Stomach (tissue), 9 donors: ENCODE measurements around the gene DPF3. TPM values are rescaled to one million over a fixed set of nuclear protein-coding genes. Genes with fewer than 3 reads are reported as not detected.
A peak's percentile ranks its signal among the peaks of the same experiment; 100 is the strongest.

Experiments
- DNase-seq, 2 donors: peaks; one replicate each; pipeline versions ENCODE4 v3.0.0 to v3.0.0-alpha.2; 2013 to 2019
- H3K27ac ChIP-seq, 5 donors: fragments of 200-600 bp in 4 of 5; sonication (generic) in 4 of 5; one replicate each; pipeline ENCODE4 v1.5.1; 2013 to 2019; ENCODE audit warnings: mild to moderate bottlenecking in 1 of 5, moderate library complexity in 1 of 5
- H3K27me3 ChIP-seq, 3 donors: fragments of 200-600 bp; sonication (generic); one replicate each; pipeline ENCODE4 v1.5.1; 2017 to 2019; ENCODE audit warnings: mixed run types in 1 of 3
- H3K36me3 ChIP-seq, 4 donors: fragments of 200-600 bp; sonication (generic); 1 replicate in 3 of 4; 2 replicates in 1 of 4; pipeline ENCODE4 v1.5.1; 2016 to 2019
- H3K4me1 ChIP-seq, 4 donors: fragments of 200-600 bp; sonication (generic); one replicate each; pipeline ENCODE4 v1.5.1; 2016 to 2019
- H3K4me3 ChIP-seq, 4 donors: fragments of 200-600 bp; sonication (generic) in 3 of 4; one replicate each; pipeline ENCODE4 v1.5.1; 2016 to 2019; ENCODE audit warnings: mild to moderate bottlenecking in 1 of 4
- H3K9me3 ChIP-seq, 4 donors: fragments of 200-600 bp; sonication (generic); one replicate each; pipeline ENCODE4 v1.5.1; 2016 to 2019
- CTCF ChIP-seq, 7 experiments: fragments of 450-650 bp in 4 of 7; fragments of 200-600 bp in 3 of 7; sonication (generic) in 3 of 7; IDR thresholded peaks; one replicate each; pipeline ENCODE4 v1.5.1; 2016 to 2019; ENCODE audit warnings: antibody characterized with exemption in 7 of 7, control low read depth in 2 of 7, mild to moderate bottlenecking in 1 of 7
- EP300 ChIP-seq: sonication (generic); formaldehyde crosslinking; IDR thresholded peaks from one replicate; pipeline ENCODE4 v1.6.1; 2017; ENCODE audit warnings: antibody characterized with exemption
- POLR2A ChIP-seq, 4 donors: fragments of 450-650 bp; IDR thresholded peaks; one replicate each; pipeline ENCODE4 v1.6.1; 2016; ENCODE audit warnings: antibody characterized with exemption in 4 of 4, control low read depth in 2 of 4, mild to moderate bottlenecking in 1 of 4, moderate library complexity in 1 of 4
- POLR2AphosphoS5 ChIP-seq, 3 donors: sonication (generic); formaldehyde crosslinking; IDR thresholded peaks; one replicate each; pipeline ENCODE4 v1.6.1; 2016; ENCODE audit warnings: antibody characterized with exemption in 3 of 3
- WGBS, 5 donors: extraction: QIAGEN DNeasy Blood & Tissue Kit in 3 of 5; methylation state at CpG; one replicate each; pipeline versions ENCODE4 v1.1.5 to v1.1.7; 2013 to 2018; 5-methylcytosine and 5-hydroxymethylcytosine counted together
- intact Hi-C: fragments of 100-400 bp; cut with DNase I; formaldehyde crosslinking; loops from one replicate; pipeline ENCODE4 v1.15.1; 2023; ENCODE audit warnings: low total_unique reads
- polyA plus RNA-seq, 3 donors: library from polyadenylated mRNA; stranded (reverse); fragments of 200-250 nt; gene quantifications; one replicate each; pipeline ENCODE4 v1.2.3, GENCODE V29; 2013
- total RNA-seq, 5 donors: library from RNA; depleted of rRNA; stranded (reverse); fragments of >200 nt; gene quantifications; one replicate each; pipeline versions ENCODE4 v1.1.0 to v1.2.3, GENCODE V29; 2014 to 2016
- donor health status: healthy with polysubstance abuse.
- donor health status: Bipolar disorder and iron deficiency.
- donor health status: healthy.

DPF3 gene
- total and polyA plus RNA-seq, 8 donors = 0.20 to 113 (median 3.7) TPM

GRCh38 chr14:72906879-72907278 is 13.0 kb upstream of the DPF3 start:
- H3K4me1 ChIP-seq = peaks cover 0 to 17% (median 7%) of the 10 kb centered on the region in 4 donors
- DNase-seq = no peak
- intact Hi-C loops = no loop called here
- 28 to 50% (median 41%) methylated on average over 1 of the region's 1 CpG for WGBS, 5 donors
- no peaks in the 10 kb centered on the region for H3K9me3 ChIP-seq
- H3K4me3 ChIP-seq = no peak overlapping the region
- H3K27me3 ChIP-seq = no peaks in the 10 kb centered on the region
- H3K27ac ChIP-seq = peak overlapping the region in 1 of 5 donors; percentile 13
- no peaks in the 10 kb centered on the region for H3K36me3 ChIP-seq
- no peak for TF ChIP-seq POLR2AphosphoS5 (IDR thresholded peaks at IDR 0.05)
- TF ChIP-seq EP300 = no peak
- TF ChIP-seq CTCF (IDR thresholded peaks at IDR 0.05) = no peak
- no peak for TF ChIP-seq POLR2A (IDR thresholded peaks at IDR 0.05)

GRCh38 chr14:72906316-72906715 is 12.4 kb upstream of the DPF3 start:
- WGBS, 5 donors = 37 to 64% (median 51%) methylated on average over 3 of the region's 3 CpGs
- TF ChIP-seq CTCF (IDR thresholded peaks at IDR 0.05) = no peak
- H3K36me3 ChIP-seq = no peaks in the 10 kb centered on the region
- H3K9me3 ChIP-seq = no peaks in the 10 kb centered on the region
- intact Hi-C loops = no loop called here
- H3K27me3 ChIP-seq = no peaks in the 10 kb centered on the region
- DNase-seq = no peak
- H3K4me1 ChIP-seq = peaks cover 0 to 17% (median 7%) of the 10 kb centered on the region in 4 donors
- H3K27ac ChIP-seq = no peak overlapping the region
- H3K4me3 ChIP-seq = no peak overlapping the region

GRCh38 chr14:72904840-72905561 is 11.1 kb upstream of the DPF3 start:
- Histone ChIP-seq H3K27me3 (no peaks in the 10 kb centered on the region), H3K4me1 (peaks cover 0 to 17% (median 7%) of the 10 kb centered on the region in 4 donors), H3K27ac (no peak overlapping the region), H3K4me3 (no peak overlapping the region), H3K9me3 (no peaks in the 10 kb centered on the region), H3K36me3 (no peaks in the 10 kb centered on the region)
- DNase-seq = peak; percentile 59 to 88
- whole genome bisulfite sequencing, 5 donors = 29 to 31% (median 30%) methylated on average over 5 of the region's 5 CpGs
- intact Hi-C loops = loop anchor here (5.0 kb wide), 1 partner anchor 388 kb away; no protein-coding TSS in a partner anchor
- TF ChIP-seq POLR2A (IDR thresholded peaks at IDR 0.05) (no peak), CTCF (IDR thresholded peaks at IDR 0.05) (peak in 5 of 7 experiments; percentile 71 to 91 (median 88)), POLR2AphosphoS5 (IDR thresholded peaks at IDR 0.05) (peak in 1 of 3 donors; percentile 17)

DNA sequence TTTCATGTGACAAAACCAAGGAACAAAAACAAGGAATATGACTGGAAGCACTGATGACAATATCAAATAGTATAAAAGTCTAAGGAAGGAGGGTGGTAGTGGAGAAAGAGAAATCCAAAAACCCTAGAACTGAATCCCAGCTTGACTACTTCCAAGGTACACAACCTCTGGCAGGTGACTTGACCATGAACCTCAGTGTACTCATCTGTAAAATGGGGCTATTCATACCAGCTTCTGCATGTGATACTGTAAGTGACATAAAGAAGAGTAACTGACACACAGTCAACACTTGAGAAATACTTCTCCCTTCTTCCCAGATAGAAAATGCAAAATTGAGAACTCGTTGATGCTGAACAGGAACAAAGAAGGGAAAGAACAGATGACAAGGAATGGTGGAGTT is 10.3 kb upstream of the DPF3 start:
- Histone ChIP-seq H3K27ac (no peak overlapping the region), H3K27me3 (no peaks in the 10 kb centered on the region), H3K36me3 (no peaks in the 10 kb centered on the region), H3K4me3 (no peak overlapping the region), H3K9me3 (no peaks in the 10 kb centered on the region), H3K4me1 (peaks cover 0 to 17% (median 7%) of the 10 kb centered on the region in 4 donors)
- intact Hi-C loops = loop anchor here (5.0 kb wide), 1 partner anchor 387 kb away; no protein-coding TSS in a partner anchor
- TF ChIP-seq POLR2A (IDR thresholded peaks at IDR 0.05) = no peak
- no peak for TF ChIP-seq EP300
- TF ChIP-seq POLR2AphosphoS5 (IDR thresholded peaks at IDR 0.05) = no peak
- TF ChIP-seq CTCF (IDR thresholded peaks at IDR 0.05) = no peak
- no peak for DNase-seq
- 37 to 90% (median 44%) methylated on average over 1 of the region's 1 CpG for WGBS, 5 donors
